Testis (tissue), 2 donors: ENCODE data around the gene CROT.

ENCODE experiments used
- POLR2A ChIP-seq: fragments of 450-650 bp; IDR thresholded peaks from one replicate; pipeline ENCODE4 v1.6.1; 2017; ENCODE audit warnings: antibody characterized with exemption, mild to moderate bottlenecking, moderate library complexity
- TF ChIP-seq, protein P1 (sequence below), 3 experiments: fragments of 450-650 bp in 2 of 3; fragments of 200-600 bp in 1 of 3; sonication (generic) in 1 of 3; IDR thresholded peaks; one replicate each; pipeline ENCODE4 v1.5.1; 2016 to 2019; ENCODE audit warnings: antibody characterized with exemption in 3 of 3, mild to moderate bottlenecking in 2 of 3, moderate library complexity in 1 of 3

DNA sequence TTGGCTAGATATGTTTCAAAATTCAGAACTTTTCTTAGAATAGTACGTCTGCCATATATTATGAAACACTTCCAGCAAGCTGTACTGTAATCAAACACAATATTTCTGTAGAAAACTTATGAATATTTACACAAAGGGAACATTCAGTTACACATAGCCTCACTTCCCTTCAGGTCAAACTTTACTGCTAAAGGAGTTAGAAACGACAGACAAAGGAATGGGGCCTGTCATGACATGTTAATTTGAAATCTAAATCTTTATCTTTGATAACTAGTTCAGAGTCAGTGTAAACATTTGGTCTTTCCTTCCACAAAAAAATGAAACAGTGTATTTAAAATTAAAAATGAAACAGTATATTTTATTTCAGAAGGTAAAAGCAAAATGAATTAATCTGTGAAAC lies 1.0 kb upstream of the CROT start:
- TF ChIP-seq, protein P1, sequence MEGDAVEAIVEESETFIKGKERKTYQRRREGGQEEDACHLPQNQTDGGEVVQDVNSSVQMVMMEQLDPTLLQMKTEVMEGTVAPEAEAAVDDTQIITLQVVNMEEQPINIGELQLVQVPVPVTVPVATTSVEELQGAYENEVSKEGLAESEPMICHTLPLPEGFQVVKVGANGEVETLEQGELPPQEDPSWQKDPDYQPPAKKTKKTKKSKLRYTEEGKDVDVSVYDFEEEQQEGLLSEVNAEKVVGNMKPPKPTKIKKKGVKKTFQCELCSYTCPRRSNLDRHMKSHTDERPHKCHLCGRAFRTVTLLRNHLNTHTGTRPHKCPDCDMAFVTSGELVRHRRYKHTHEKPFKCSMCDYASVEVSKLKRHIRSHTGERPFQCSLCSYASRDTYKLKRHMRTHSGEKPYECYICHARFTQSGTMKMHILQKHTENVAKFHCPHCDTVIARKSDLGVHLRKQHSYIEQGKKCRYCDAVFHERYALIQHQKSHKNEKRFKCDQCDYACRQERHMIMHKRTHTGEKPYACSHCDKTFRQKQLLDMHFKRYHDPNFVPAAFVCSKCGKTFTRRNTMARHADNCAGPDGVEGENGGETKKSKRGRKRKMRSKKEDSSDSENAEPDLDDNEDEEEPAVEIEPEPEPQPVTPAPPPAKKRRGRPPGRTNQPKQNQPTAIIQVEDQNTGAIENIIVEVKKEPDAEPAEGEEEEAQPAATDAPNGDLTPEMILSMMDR (IDR thresholded peaks at IDR 0.05) = no peak
- no peak for TF ChIP-seq POLR2A
